PC-3 (cell line): ENCODE results near the gene ARMC7. TPM values are rescaled to one million over a fixed set of nuclear protein-coding genes. Genes with fewer than 3 reads are reported as not detected.

ENCODE experiments used
- ATAC-seq: fragments of 200-7000 bp; cut with Tn5 transposase; 2 replicates; pipeline ENCODE4 v1.9.1; 2020; ENCODE audit warnings: mild to moderate bottlenecking, moderate library complexity
- BruUV-seq: library from RNA; stranded (reverse); fragments of 400-500 nt; replicated peaks from 2 replicates; lab custom pipeline; 2021; lab: Mats Ljungman, UMichigan
- CTCF ChIA-PET: fragments of 300-600 bp; sonication (Branson Sonifier 250); formaldehyde crosslinking; loops from one replicate; lab custom pipeline; 2022; ENCODE audit warnings: antibody characterized with exemption; lab: Charles Lee
- POLR2A ChIA-PET: fragments of 300-600 bp; sonication (Branson Sonifier 250); formaldehyde crosslinking; loops from one replicate; lab custom pipeline; 2022; ENCODE audit warnings: antibody characterized with exemption; ENCODE audit not compliant: unreplicated experiment; lab: Charles Lee
- DNase-seq: peaks from one replicate; pipeline ENCODE4 v3.0.0-alpha.2; 2015
- H2AFZ ChIP-seq: fragments of 300-600 bp; sonication (generic); 2 replicates; pipeline ENCODE4 v1.6.0; 2016; ENCODE audit warnings: antibody characterized with exemption, low read length
- H3F3A ChIP-seq: fragments of 300-600 bp; sonication (generic); one replicate; pipeline ENCODE4 v1.6.0; 2017; ENCODE audit warnings: antibody characterized with exemption, low read length, control low read depth, mild to moderate bottlenecking; ENCODE audit not compliant: unreplicated experiment
- H3K27ac ChIP-seq: fragments of 300-600 bp; sonication (generic); 2 replicates; pipeline ENCODE4 v1.5.1; 2016; ENCODE audit warnings: mild to moderate bottlenecking, low read length
- H3K27me3 ChIP-seq: fragments of 300-600 bp; sonication (generic); 2 replicates; pipeline ENCODE4 v1.6.1; 2016; ENCODE audit warnings: low read length, mixed read lengths
- H3K36me3 ChIP-seq: fragments of 300-600 bp; sonication (generic); 2 replicates; pipeline ENCODE4 v1.6.1; 2016; ENCODE audit warnings: low read depth, mixed run types, low read length, mixed read lengths
- H3K4me1 ChIP-seq: fragments of 300-600 bp; sonication (generic); 2 replicates; pipeline ENCODE4 v1.5.1; 2016; ENCODE audit warnings: low read length; ENCODE audit not compliant: insufficient read depth
- H3K4me2 ChIP-seq: fragments of 300-600 bp; sonication (generic); 2 replicates; pipeline ENCODE4 v1.6.0; 2016; ENCODE audit warnings: low read length
- H3K4me3 ChIP-seq: fragments of 300-600 bp; sonication (generic); 2 replicates; pipeline ENCODE4 v1.5.1; 2016; ENCODE audit warnings: mild to moderate bottlenecking, low read length, mixed read lengths
- H3K79me2 ChIP-seq: fragments of 300-600 bp; sonication (generic); 2 replicates; pipeline ENCODE4 v1.6.1; 2017; ENCODE audit warnings: low read length, mixed read lengths
- H3K9ac ChIP-seq: fragments of 300-600 bp; sonication (generic); 2 replicates; pipeline ENCODE4 v1.6.0; 2016; ENCODE audit warnings: mild to moderate bottlenecking, low read length
- H3K9me2 ChIP-seq: fragments of 300-600 bp; sonication (generic); replicated peaks from 2 replicates; pipeline ENCODE4 v1.6.1; 2016; ENCODE audit warnings: mixed run types, low read length, mixed read lengths
- H3K9me3 ChIP-seq: fragments of 300-600 bp; sonication (generic); 2 replicates; pipeline ENCODE4 v1.6.1; 2016; ENCODE audit warnings: low read length, mixed read lengths
- H4K20me1 ChIP-seq: fragments of 300-600 bp; sonication (generic); 2 replicates; pipeline ENCODE4 v1.6.1; 2016; ENCODE audit warnings: low read length, mixed read lengths
- EZH2 ChIP-seq: fragments of 300-600 bp; sonication (generic); IDR thresholded peaks from one replicate; pipeline ENCODE4 v1.6.1; 2017; ENCODE audit warnings: antibody characterized with exemption, mild to moderate bottlenecking, low read length; ENCODE audit not compliant: unreplicated experiment
- EZH2phosphoT487 ChIP-seq: fragments of 300-600 bp; sonication (generic); IDR thresholded peaks from 2 replicates; pipeline ENCODE4 v1.6.1; 2018; ENCODE audit warnings: mild to moderate bottlenecking, antibody characterized with exemption, low read length, borderline replicate concordance
- intact Hi-C: fragments of 100-400 bp; cut with micrococcal nuclease; formaldehyde crosslinking; loops from 2 replicates; pipeline ENCODE4 v1.9.0; 2023
- total RNA-seq: library from RNA; depleted of rRNA; stranded (reverse); fragments of >200 nt; gene quantifications from 2 replicates; pipeline ENCODE4 v1.2.3, GENCODE V29; 2014
- TF ChIP-seq, protein P1 (sequence below): fragments of 300-600 bp; sonication (generic); conservative IDR thresholded peaks from 2 replicates; pipeline ENCODE4 v1.5.1; 2017; ENCODE audit warnings: antibody characterized with exemption, low read depth, mild to moderate bottlenecking, low read length

The ARMC7 gene
- total RNA-seq, 1 experiment from 2014 or later, result 17.0 TPM

DNA sequence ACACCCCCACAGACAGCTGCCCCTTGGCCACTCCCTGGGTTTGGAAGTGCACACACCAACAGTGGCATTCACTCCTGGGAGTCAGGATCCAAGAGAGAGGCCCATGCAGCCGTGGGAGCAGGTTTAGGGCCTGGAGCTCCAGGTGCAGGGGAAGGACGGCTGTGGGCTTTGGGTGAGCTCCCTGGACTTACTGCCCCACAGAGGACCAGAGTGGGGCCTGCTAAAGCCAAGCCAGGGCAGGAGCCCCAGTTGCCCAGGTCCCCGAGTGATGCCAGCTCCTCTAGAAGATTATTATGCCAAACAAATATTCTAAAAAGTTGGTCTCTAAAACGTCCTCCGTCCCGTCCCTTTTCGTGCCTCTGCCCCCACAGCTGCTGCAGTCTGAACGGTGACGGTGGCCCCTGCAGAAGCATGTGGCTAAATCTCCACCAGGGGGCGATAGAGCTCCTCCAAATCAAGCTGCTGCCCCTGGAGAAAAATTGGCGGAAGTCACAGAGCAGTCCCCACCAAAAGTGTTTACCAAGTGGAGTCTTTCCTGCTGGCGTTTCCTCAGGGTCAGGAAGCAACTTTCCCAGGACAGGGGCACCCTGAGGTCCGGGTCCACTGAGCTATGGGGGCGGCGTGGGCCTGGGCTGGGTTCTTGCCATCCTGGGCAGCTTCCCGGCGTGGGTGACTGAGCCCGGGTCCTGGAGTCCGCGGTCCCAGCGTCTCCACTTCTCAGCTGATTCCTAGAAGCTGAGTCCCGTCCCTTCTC is 4.2 kb downstream of the ARMC7 start:
- peak; percentile 70 for ATAC-seq
- peaks cover 78% of the 10 kb centered on the region for H3K79me2 ChIP-seq
- H3K4me1 ChIP-seq, result peaks cover 39% of the 10 kb centered on the region
- peak overlapping the region; percentile 75 for H3K4me2 ChIP-seq
- peak overlapping the region; percentile 52 for H3K4me3 ChIP-seq
- H3F3A ChIP-seq, result no peaks in the 10 kb centered on the region
- H3K9me2 ChIP-seq, result no peaks in the 10 kb centered on the region
- H4K20me1 ChIP-seq, result no peaks in the 10 kb centered on the region
- H3K9me3 ChIP-seq, result no peaks in the 10 kb centered on the region
- TF ChIP-seq, protein P1, sequence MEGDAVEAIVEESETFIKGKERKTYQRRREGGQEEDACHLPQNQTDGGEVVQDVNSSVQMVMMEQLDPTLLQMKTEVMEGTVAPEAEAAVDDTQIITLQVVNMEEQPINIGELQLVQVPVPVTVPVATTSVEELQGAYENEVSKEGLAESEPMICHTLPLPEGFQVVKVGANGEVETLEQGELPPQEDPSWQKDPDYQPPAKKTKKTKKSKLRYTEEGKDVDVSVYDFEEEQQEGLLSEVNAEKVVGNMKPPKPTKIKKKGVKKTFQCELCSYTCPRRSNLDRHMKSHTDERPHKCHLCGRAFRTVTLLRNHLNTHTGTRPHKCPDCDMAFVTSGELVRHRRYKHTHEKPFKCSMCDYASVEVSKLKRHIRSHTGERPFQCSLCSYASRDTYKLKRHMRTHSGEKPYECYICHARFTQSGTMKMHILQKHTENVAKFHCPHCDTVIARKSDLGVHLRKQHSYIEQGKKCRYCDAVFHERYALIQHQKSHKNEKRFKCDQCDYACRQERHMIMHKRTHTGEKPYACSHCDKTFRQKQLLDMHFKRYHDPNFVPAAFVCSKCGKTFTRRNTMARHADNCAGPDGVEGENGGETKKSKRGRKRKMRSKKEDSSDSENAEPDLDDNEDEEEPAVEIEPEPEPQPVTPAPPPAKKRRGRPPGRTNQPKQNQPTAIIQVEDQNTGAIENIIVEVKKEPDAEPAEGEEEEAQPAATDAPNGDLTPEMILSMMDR, result peak; percentile 98
- no peak for TF ChIP-seq EZH2
- ChIA-PET CTCF (interaction anchor here (0.6 to 2.9 kb wide), 16 partner anchors 10 to 298 kb away, joined by 3 to 57 read pairs (median 6); partner anchors contain the start of genes JPT1, NT5C and NUP85), POLR2A (interaction anchor here (0.6 to 0.8 kb wide), 5 partner anchors 23 to 126 kb away, joined by 3 to 17 read pairs (median 4); no protein-coding TSS in a partner anchor)
- BruUV-seq, result no TSS peak
- H3K27ac ChIP-seq, result peak overlapping the region; percentile 50
- peak overlapping the region; percentile 58 for H3K9ac ChIP-seq
- peak overlapping the region; percentile 46 for H2AFZ ChIP-seq
- intact Hi-C loops, result loop anchor here (1.0 to 10.0 kb wide), 5 partner anchors 17 to 301 kb away; partner anchors contain the start of gene NT5C
- peak; percentile 95 for DNase-seq
- H3K36me3 ChIP-seq, result peaks cover 18% of the 10 kb centered on the region; the same call in 1 of the 2 replicates
- H3K27me3 ChIP-seq, result no peaks in the 10 kb centered on the region

GRCh38 chr17:75114552-75115314 is 5.0 kb downstream of the ARMC7 start:
- Histone ChIP-seq H3K9me3 (no peaks in the 10 kb centered on the region), H3K4me2 (peak overlapping the region; percentile 75), H3F3A (no peaks in the 10 kb centered on the region), H3K27me3 (no peaks in the 10 kb centered on the region), H3K27ac (peak overlapping the region; percentile 50), H3K9me2 (no peaks in the 10 kb centered on the region), H3K79me2 (peaks cover 80% of the 10 kb centered on the region), H3K4me1 (peaks cover 33% of the 10 kb centered on the region), H3K9ac (peak overlapping the region; percentile 58), H3K4me3 (peak overlapping the region; percentile 52), H2AFZ (peak overlapping the region; percentile 46), H4K20me1 (no peaks in the 10 kb centered on the region), H3K36me3 (peaks cover 19% of the 10 kb centered on the region; the same call in 1 of the 2 replicates)
- ATAC-seq (no peak), DNase-seq (no peak)
- CTCF ChIA-PET, result interaction anchor here (0.6 to 2.9 kb wide), 12 partner anchors 9 to 298 kb away, joined by 3 to 57 read pairs (median 12); partner anchors contain the start of genes NT5C and NUP85
- POLR2A ChIA-PET, result interaction anchor here (0.6 to 0.8 kb wide), 2 partner anchors 22 to 127 kb away, joined by 8 to 17 read pairs; no protein-coding TSS in a partner anchor
- intact Hi-C loops, result loop anchor here (1.0 to 10.0 kb wide), 4 partner anchors 17 to 300 kb away; partner anchors contain the start of gene NT5C
- TF ChIP-seq, protein P1, result no peak
- TF ChIP-seq EZH2phosphoT487, result no peak
- TF ChIP-seq EZH2, result no peak
- BruUV-seq, result no TSS peak
